GM03348 (cell line): Measurements from ENCODE around the gene CD2AP.
A peak's percentile ranks its signal among the peaks of the same experiment; 100 is the strongest.
"Not testable (repeated sequence)": the region's sequence is repeated elsewhere in the genome, so short reads cannot be mapped to it uniquely, and the experiment has no call there.

Source experiments
- DNase-seq: peaks from one replicate; pipeline ENCODE4 v3.0.0; 2012; ENCODE audit warnings: low spot score

The CD2AP gene

GRCh38 chr6:47464052-47464451 is 13.5 kb upstream of the CD2AP start:
- no peak for DNase-seq

- no peak for DNase-seq
These were observed 12.5 kb upstream of the CD2AP start for GRCh38 chr6:47465117-47465516.

DNA sequence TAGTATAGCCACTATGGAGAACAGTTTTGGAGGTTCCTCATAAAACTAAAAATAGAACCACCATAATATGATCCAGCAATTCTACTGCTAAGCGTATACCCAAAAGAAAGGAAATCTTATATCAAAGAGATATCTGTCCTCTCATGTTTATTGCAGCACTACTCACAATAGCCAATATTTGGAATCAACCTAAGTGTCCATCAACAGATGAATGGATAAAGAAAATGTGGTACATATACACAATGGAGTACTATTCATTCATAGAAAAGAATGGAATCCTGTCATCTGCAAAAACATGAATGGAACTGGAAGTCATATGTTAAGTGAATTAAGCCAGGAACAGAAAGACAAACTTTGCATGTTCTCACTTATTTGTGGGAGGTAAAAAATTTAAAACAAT is 5.7 kb upstream of the CD2AP start:
- DNase-seq = no peak

DNA sequence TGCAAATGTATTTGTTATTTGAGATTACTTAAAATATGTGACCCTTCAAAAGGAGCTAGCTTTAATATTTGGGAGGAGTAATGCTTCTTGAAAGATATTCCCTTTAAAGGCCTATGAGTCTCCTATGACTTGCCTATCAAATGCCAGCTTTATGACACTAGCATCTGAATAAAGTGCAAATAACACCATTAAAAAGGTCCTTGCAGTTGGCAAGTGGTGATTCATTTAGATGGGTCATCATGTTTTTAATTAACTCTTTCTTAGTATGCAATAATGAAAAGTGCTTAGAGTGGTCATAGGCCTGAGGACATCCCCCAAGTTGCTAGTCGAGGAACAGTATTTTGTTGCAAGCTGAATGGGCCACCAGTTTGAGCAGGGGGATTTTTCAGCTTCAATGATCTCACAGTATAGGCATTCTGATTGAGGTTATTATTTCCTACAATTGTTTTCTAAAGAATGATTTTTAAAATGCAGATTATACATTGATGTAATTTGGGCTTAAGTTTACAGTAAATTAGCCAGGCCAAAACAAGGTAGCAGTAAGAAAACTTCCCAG is 3.7 kb upstream of the CD2AP start:
- DNase-seq = no peak

GRCh38 chr6:47475319-47475816 is 2.2 kb upstream of the CD2AP start:
- no peak for DNase-seq

DNA sequence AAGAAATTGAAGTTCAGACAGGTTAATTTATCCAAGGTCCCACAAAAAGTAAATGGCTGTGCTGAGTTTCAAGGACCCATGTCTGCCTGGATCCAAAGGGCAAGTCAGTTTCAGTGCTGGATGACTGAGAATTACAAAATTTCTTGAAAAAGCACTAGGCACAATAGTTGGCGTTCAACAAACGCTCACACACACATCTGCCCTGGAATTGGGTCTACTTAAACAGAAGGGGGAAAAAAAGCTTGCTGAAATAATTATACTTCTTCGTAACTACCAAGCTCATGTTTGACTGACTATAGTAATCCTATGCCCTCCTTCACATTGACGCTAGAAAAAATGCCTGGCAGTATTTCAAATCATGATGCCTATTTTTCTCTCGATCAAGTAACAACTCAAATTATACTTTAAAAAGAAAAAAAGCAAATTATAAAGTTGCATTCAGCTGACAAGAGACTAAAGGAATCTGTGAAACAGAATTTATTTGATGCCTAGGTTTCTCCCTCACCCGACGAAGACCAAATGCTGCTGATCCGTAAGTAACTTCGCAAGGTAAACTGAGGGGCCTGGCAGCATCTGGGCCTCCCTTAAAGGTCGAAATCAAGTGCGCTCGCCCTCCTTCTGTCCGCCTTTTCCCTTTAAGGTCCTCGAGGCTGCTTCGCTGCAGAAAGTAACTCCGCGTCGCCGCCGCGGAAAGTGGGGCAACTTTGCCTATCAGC is 650 bp upstream of the CD2AP start:
- peak; percentile 6 for DNase-seq

- peak; percentile 36 for DNase-seq
These were observed 897 bp downstream of the CD2AP start for GRCh38 chr6:47478233-47479139.

- DNase-seq = no peak
These were observed 1.5 kb downstream of the CD2AP start for GRCh38 chr6:47479140-47479508.

GRCh38 chr6:47479874-47480273 is 2.3 kb downstream of the CD2AP start:
- no peak for DNase-seq

- DNase-seq = not testable (repeated sequence)
These were observed 3.6 kb downstream of the CD2AP start for GRCh38 chr6:47481213-47481612.

GRCh38 chr6:47481806-47482205 is 4.2 kb downstream of the CD2AP start:
- no peak for DNase-seq

DNA sequence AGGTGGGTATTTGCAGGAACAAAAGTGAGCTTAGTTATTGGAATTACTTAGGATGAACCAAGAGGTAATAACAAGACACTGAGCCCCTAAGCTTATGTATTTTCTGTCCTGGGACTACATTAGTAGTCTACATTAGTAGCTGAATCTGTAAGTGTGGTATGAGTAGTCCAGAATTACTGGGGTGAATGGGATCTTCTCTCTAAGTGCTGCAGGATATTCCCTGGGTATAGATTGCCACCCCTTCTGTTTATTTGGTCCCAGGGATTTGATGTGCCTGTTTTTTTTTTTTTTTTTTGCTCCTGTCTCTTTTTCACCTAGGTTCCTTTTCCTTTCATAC is 5.9 kb downstream of the CD2AP start:
- no peak for DNase-seq

DNA sequence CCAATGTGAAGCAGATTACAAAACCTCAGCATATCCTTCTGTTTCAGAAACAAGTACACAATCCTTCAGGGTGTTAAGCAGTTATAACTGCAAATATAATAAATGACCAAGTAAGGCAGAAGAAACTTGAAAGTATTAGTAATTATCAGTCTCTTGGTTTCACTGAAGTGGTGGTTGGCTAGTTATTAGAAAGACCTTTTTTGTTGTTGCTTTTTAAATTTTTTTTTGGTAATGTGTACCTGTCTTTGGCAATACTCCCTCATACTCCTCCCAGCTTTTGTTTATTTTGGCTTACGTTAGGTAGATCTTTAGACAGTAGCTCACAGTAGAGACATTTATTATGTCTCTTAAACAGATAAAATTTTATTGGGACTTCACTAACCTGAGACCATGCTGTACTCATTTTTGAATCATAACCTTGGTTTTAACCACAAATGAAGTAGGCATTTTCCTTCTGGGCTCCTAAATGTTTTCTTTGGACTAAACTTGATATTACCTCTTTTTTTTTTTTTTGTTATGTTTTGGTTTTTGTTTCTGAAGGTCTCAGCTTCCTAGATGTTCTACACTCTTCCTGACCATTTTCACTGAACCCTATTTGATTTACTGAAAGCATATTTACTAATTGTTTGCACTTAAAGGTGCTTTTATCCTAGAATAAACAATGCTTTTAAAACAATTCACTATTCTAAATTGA is 6.4 kb downstream of the CD2AP start:
- DNase-seq = no peak

DNA sequence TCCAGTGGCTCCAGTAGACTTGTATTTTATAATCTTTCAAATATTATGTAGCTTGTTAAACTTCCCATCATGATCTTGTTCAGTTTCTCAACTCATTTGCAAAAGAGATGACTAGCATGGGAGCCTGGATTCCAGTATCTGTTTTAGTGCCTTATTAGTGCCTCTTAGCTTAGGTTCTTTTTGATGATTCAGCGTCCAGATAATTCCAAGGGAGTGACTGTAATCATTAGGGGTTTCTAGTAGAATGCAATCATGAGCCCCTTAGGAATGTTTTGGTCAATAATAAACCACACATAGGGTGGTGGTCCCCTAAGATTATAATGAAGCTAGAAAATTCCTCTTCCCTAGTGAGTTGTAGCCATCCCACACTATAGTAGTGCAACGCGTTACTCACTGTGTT is 7.0 kb downstream of the CD2AP start:
- peak; percentile 67 for DNase-seq

DNA sequence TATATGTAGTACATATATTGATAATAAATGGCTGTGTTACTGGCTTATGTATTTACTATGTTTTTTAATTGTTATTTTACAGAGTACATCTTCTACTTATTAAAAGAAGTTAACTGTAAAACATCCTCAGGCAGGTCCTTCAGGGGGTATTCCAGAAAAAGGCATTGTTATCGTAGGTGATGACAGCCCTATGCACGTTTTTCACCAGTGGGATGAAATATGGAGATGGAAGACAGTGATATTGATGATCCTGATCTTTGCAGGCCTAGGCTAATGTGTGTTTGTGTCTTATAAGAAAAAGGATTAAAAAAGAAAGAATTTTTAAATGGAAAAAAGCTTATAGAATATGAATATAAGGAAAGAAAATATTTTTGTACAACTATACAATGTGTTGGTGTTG is 7.5 kb downstream of the CD2AP start:
- no peak for DNase-seq

DNA sequence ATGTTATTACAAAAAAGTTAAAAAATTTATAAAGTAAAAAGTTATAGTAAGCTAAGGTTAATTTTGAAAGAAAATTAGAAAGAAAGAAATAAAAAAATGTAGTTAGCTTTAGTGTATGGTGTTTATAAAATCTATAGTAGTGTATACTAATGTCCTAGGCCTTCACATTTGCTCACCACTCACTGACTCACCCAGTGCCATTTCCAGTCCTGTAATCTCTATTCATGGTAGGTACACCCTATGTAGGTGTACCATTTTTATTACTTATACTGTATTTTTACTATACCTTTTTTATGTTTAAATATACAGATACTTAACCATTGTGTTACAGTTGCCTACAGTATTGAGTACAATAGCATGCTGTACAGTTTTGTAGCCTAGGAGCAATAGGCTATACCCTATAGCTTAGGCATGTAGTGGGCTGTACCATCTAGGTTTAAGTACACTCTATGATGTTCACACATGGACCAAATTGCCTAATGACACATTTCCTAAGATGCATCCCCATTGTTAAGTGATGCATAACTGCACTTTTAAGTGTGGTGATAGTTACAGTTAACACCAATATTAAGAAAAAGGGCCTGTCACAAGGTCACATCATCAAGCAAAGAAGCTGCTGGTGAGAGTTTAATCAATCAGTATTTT is 8.0 kb downstream of the CD2AP start:
- no peak for DNase-seq

- DNase-seq = no peak
These were observed 12.4 kb downstream of the CD2AP start for GRCh38 chr6:47489995-47490394.

DNA sequence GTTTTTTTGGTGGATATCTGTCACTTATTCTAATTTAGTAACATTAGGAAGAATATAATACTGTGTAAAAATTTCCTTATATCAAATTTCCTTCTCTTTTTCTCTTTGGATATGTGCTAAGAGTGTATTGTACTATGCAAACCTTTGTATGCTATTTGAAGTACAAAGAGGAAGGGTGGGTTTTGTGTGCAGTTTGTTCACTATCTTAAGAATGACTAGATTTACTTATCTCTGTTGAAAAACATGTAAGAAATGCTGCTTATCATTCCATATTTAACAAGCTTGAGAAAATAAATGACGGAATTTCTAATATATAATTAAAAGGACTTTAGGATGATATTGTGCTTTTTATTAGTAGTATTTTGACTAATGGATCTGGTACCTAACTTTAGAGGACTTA is 13.1 kb downstream of the CD2AP start:
- DNase-seq = no peak

- no peak for DNase-seq
These were observed 14.8 kb downstream of the CD2AP start for GRCh38 chr6:47492355-47492754.

- DNase-seq = no peak
These were observed 17.6 kb downstream of the CD2AP start for GRCh38 chr6:47495207-47495606.

DNA sequence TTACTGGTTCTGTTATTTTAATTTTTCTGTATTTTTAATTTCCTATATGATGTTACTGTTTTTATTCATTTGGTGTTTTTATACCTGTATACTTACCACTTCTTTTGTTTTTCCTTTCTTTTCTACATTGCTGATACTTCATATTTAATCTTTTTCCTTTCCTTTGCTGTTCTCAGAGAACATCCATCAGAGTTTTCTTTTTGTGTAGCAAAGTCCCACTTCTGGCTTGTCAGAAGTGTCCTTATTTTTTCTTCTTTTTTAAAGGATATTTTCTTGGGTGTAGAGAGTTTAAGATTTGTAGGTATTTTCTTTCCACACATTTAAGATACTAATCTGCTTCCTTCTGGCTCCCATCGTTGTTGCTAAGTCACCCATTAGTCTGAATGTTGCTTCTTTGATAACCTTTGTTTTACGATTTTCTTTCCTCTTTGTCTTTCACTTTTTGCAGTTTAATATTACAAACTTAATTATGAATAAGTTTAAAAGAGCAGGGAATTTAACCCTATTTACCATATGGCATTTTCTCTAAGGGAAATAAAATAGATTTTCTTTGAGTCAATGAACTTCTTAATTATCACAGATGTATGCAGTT is 18.5 kb downstream of the CD2AP start:
- DNase-seq = no peak
